DND-41 (cell line): ENCODE measurements around the gene PDXK.

ENCODE experiments used
- ATAC-seq: fragments of 200-7000 bp; cut with Tn5 transposase; 3 replicates; pipeline ENCODE4 v1.9.1; 2021; ENCODE audit warnings: low read depth; ENCODE audit not compliant: insufficient read depth
- DNase-seq: peaks from one replicate; pipeline ENCODE4 v3.0.0-alpha.2; 2020
- H2AFZ ChIP-seq: 2 replicates; pipeline ENCODE4 v1.6.0; 2012; ENCODE audit warnings: low read depth, low read length
- H3K27ac ChIP-seq: 2 replicates; pipeline ENCODE4 v1.5.1; 2012; ENCODE audit warnings: low read length, inconsistent platforms
- H3K27me3 ChIP-seq: fragments of 200-600 bp; sonication (generic); 2 replicates; pipeline ENCODE4 v1.6.0; 2012; ENCODE audit warnings: low read length, mild to moderate bottlenecking, inconsistent platforms; ENCODE audit not compliant: insufficient read depth, poor library complexity
- H3K36me3 ChIP-seq: 2 replicates; pipeline ENCODE4 v1.5.1; 2012; ENCODE audit warnings: low read length, inconsistent platforms; ENCODE audit not compliant: insufficient read depth
- H3K4me1 ChIP-seq: 2 replicates; pipeline ENCODE4 v1.5.1; 2012; ENCODE audit warnings: mild to moderate bottlenecking, low read length; ENCODE audit not compliant: insufficient read depth
- H3K4me2 ChIP-seq: 2 replicates; pipeline ENCODE4 v1.6.0; 2012; ENCODE audit warnings: mild to moderate bottlenecking, moderate library complexity, low read length, inconsistent platforms; ENCODE audit not compliant: insufficient read depth
- H3K4me3 ChIP-seq, 2 experiments: fragments of 200-600 bp in 1 of 2; shearing (Covaris generic) in 1 of 2; 2 replicates each; pipeline ENCODE4 v1.5.1; 2012 to 2016; ENCODE audit warnings: inconsistent platforms in 2 of 2, low read length in 2 of 2, mild to moderate bottlenecking in 2 of 2, low read depth in 1 of 2, moderate library complexity in 1 of 2
- H3K79me2 ChIP-seq: 2 replicates; pipeline ENCODE4 v1.6.0; 2012; ENCODE audit warnings: low read length, inconsistent platforms; ENCODE audit not compliant: insufficient read depth
- H3K9ac ChIP-seq: 2 replicates; pipeline ENCODE4 v1.6.0; 2012; ENCODE audit warnings: low read depth, mild to moderate bottlenecking, inconsistent platforms, low read length, moderate library complexity
- H3K9me3 ChIP-seq: 2 replicates; pipeline ENCODE4 v1.5.1; 2012; ENCODE audit warnings: low read length, moderate library complexity, mild to moderate bottlenecking, inconsistent platforms; ENCODE audit not compliant: insufficient read depth, severe bottlenecking
- H4K20me1 ChIP-seq: 2 replicates; pipeline ENCODE4 v1.6.0; 2012; ENCODE audit warnings: low read length; ENCODE audit not compliant: insufficient read depth
- CTCF ChIP-seq: IDR thresholded peaks from 2 replicates; pipeline ENCODE4 v1.5.1; 2012; ENCODE audit warnings: borderline replicate concordance, low read length, moderate library complexity, mild to moderate bottlenecking; ENCODE audit not compliant: poor library complexity, severe bottlenecking; ENCODE audit errors: extremely low read depth
- EZH2 ChIP-seq: IDR thresholded peaks from 3 replicates; pipeline ENCODE4 v1.6.1; 2012; ENCODE audit warnings: borderline replicate concordance, low read depth, mild to moderate bottlenecking, moderate library complexity, low read length, inconsistent platforms; ENCODE audit not compliant: severe bottlenecking

PDXK gene

GRCh38 chr21:43688906-43689305 is 30.0 kb upstream of the PDXK start:
- Histone ChIP-seq H3K27ac (no peak overlapping the region), H3K4me1 (no peaks in the 10 kb centered on the region), H3K79me2 (no peaks in the 10 kb centered on the region)

GRCh38 chr21:43689556-43690337 is 29.2 kb upstream of the PDXK start:
- TF ChIP-seq EZH2 = no peak
- no peak for TF ChIP-seq CTCF
- H2AFZ ChIP-seq = no peak overlapping the region
- H3K4me2 ChIP-seq = no peak overlapping the region
- H3K79me2 ChIP-seq = no peaks in the 10 kb centered on the region
- H3K9me3 ChIP-seq = no peaks in the 10 kb centered on the region
- peaks cover 2% of the 10 kb centered on the region for H4K20me1 ChIP-seq
- no peaks in the 10 kb centered on the region for H3K4me1 ChIP-seq
- no peak for DNase-seq
- no peaks in the 10 kb centered on the region for H3K27me3 ChIP-seq
- H3K4me3 ChIP-seq = no peak overlapping the region
- H3K9ac ChIP-seq = no peak overlapping the region
- no peak; the same call in 2 of the 3 replicates for ATAC-seq
- peaks cover 99% of the 10 kb centered on the region for H3K36me3 ChIP-seq
- no peak overlapping the region for H3K27ac ChIP-seq

More at GRCh38 chr21:43688906-43689305, 30.0 kb upstream of the PDXK start:
- H3K36me3 ChIP-seq = peaks cover 97% of the 10 kb centered on the region
- ATAC-seq = no peak
- H3K4me3 ChIP-seq = no peak overlapping the region
- H3K27me3 ChIP-seq = no peaks in the 10 kb centered on the region
- TF ChIP-seq EZH2 (no peak), CTCF (no peak)
- no peak overlapping the region for H3K4me2 ChIP-seq
- no peak overlapping the region for H2AFZ ChIP-seq
- peaks cover 2% of the 10 kb centered on the region for H4K20me1 ChIP-seq
- DNase-seq = no peak
- no peak overlapping the region for H3K9ac ChIP-seq
- no peaks in the 10 kb centered on the region for H3K9me3 ChIP-seq

GRCh38 chr21:43690346-43690745 is 28.6 kb upstream of the PDXK start:
- H3K9me3 ChIP-seq = no peaks in the 10 kb centered on the region
- no peak for DNase-seq
- H3K4me2 ChIP-seq = no peak overlapping the region
- H4K20me1 ChIP-seq = no peaks in the 10 kb centered on the region; the same call in none of the 2 replicates
- no peak overlapping the region for H2AFZ ChIP-seq
- no peak overlapping the region for H3K27ac ChIP-seq
- H3K79me2 ChIP-seq = no peaks in the 10 kb centered on the region
- ATAC-seq = no peak
- TF ChIP-seq EZH2 (no peak), CTCF (no peak)
- no peaks in the 10 kb centered on the region for H3K4me1 ChIP-seq
- H3K9ac ChIP-seq = no peak overlapping the region
- H3K36me3 ChIP-seq = peaks cover 99% of the 10 kb centered on the region
- H3K4me3 ChIP-seq = no peak overlapping the region
- no peaks in the 10 kb centered on the region for H3K27me3 ChIP-seq
